ENCODE results near the gene NPHP1.
A peak's percentile ranks its signal among the peaks of the same experiment; 100 is the strongest.
"Not testable (repeated sequence)": the region's sequence is repeated elsewhere in the genome, so short reads cannot be mapped to it uniquely, and the experiment has no call there.

Gene NPHP1

DNA sequence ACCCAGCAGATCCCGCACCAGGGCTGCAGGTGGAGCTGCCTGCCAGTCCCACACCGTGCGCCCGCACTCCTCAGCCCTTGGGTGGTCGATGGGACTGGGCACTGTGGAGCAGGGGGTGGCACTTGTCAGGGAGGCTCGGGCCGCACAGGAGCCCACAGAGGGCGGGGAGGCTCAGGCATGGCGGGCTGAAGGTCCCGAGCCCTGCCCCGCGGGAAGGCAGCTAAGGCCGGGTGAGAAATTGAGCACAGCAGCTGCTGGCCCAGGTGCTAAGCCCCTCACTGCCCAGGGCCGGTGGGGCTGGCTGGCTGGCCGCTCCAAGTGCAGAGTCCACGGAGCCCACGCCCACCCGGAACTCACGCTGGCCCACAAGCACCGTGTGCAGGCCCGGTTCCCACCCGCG is 14.6 kb downstream of the NPHP1 start:
- DNase-seq, result not testable (repeated sequence)

DNA sequence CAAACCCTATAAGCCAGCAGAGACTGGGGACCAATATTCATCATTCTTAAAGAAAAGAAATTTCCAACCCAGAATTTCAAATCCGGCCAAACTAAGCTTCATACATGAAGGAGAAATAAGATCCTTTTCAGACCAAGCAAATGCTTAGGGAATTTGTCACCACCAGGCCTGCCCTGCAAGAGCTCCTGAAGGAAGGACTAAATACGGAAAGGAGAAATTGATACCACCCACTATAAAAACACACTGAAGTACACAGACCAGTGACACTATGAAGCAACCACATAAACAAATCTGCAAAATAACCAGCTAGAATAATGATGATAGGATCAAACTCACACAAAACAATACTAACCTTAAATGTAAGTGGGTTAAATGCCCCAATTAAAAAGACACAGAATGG is 22.4 kb downstream of the NPHP1 start:
- DNase-seq, result no peak

GRCh38 chr2:110180036-110180435 is 24.8 kb downstream of the NPHP1 start:
- no peak for DNase-seq

DNA sequence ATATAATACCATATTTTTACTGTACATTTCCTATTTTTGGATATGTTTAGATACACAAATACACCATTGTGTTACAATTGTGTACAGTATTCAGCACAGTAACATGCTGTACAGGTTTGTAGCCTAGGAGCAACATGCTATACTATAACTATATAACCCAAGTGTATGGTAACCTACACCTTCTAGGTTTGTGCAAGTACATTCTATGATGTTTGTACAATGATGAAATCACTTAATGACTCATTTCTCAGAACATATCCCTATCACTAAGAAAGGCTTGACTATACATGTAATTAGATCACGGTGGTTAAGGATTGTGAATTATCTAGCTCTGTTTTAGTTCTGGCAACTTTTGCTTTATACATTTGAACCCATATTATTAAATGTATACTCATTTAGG is 31.3 kb downstream of the NPHP1 start:
- no peak for DNase-seq

DNA sequence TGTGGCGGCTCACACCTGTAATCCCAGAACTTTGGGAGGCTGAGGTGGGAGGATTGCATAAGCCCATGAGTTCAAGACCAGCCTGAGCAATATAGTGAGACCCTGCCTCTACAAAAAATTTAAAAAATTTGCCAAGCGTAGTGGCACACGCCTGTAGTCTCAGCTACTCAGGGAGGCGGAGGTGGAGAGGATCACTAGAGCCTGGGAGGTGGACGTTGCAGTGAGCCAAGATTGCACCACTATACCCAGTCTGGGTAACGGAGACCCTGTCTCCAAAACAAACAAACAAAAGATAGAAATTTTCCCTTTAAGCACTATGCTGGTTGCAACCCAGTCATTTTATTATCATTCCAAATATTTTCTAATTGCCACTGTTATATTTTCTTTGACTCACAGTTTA is 32.3 kb downstream of the NPHP1 start:
- DNase-seq, result no peak

DNA sequence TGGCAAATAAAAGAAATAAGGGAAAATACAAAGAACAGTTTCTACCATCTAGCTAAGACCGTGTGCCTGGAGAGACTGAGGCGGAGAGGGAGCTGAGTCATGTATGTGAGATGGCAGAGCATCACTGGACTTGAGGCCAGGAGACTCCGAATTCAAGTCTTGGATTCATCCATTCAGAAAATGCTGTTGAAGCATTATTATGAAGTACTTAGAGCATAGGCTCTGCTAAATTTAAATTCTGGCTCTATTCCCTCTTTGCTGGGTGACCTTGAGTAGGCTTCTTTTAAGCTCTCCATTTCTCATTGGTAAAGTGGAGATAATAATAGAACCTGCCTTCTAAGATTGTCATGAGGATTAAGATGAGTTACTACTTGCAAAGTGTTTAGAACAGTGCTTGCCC is 34.7 kb downstream of the NPHP1 start:
- no peak for DNase-seq

GRCh38 chr2:110167326-110168000 is 37.4 kb downstream of the NPHP1 start:
- no peak for DNase-seq

DNA sequence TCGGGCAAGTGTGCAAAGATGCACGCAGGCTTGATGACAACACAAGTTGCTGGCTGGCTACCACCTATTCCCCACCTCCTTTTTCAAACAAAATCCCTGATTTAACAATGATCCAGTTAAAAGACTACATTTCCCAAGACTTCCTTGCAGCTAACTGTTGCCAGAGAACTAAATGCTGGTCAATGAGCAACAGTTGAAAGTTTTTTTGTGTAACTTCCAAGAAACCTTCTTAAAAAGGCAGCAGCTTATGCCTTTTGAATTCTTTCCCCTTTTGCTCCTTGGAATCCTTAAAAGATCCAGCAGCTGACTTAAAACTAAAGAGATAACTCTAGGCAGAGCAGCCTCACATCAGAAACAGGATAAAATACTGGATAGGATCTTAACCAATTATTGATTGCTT is 38.5 kb downstream of the NPHP1 start:
- no peak for DNase-seq

- peak; percentile 10 to 76 for DNase-seq
Measured at GRCh38 chr2:110157153-110157793, 47.5 kb downstream of the NPHP1 start.

- not testable (repeated sequence) for DNase-seq
Measured at GRCh38 chr2:110154828-110155227, 50.0 kb downstream of the NPHP1 start.

DNA sequence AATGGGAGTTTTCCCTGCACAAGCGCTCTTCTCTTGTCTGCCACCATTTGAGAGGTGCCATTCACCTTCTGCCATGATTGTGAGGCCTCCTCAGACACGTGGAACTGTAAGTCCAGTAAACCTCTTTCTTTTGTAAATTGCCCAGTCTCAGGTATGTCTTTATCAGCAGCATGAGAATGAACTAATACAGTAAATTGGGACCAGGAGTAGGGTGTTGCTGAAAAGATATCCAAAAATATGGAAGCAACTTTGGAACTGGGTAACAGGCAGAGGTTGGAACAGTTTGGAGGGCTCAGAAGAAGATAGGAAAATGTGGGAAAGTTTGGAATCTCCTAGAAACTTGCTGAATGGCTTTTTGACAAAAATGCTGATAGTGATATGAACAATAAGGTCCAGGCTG is 50.6 kb downstream of the NPHP1 start:
- DNase-seq, result not testable (repeated sequence)

DNA sequence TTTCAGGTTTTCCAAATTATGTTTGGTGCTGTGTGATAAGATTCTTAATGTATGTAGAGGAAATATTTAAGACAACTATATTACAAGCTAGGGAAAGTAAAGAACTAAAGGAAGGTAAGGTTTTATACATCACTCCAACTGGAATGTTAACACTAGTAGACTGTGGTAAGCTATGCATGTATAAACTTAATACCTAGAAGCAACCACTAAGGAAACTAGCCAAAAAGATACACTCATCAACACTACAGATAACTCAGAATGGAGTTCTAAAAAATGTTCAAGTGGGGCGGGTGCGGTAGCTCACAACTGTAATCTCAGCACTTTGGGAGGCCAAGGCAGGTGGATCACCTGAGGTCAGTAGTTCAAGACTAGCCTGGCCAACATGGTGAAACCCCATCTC is 51.4 kb downstream of the NPHP1 start:
- no peak for DNase-seq

- no peak for DNase-seq
Measured at GRCh38 chr2:110152943-110153342, 51.9 kb downstream of the NPHP1 start.

DNA sequence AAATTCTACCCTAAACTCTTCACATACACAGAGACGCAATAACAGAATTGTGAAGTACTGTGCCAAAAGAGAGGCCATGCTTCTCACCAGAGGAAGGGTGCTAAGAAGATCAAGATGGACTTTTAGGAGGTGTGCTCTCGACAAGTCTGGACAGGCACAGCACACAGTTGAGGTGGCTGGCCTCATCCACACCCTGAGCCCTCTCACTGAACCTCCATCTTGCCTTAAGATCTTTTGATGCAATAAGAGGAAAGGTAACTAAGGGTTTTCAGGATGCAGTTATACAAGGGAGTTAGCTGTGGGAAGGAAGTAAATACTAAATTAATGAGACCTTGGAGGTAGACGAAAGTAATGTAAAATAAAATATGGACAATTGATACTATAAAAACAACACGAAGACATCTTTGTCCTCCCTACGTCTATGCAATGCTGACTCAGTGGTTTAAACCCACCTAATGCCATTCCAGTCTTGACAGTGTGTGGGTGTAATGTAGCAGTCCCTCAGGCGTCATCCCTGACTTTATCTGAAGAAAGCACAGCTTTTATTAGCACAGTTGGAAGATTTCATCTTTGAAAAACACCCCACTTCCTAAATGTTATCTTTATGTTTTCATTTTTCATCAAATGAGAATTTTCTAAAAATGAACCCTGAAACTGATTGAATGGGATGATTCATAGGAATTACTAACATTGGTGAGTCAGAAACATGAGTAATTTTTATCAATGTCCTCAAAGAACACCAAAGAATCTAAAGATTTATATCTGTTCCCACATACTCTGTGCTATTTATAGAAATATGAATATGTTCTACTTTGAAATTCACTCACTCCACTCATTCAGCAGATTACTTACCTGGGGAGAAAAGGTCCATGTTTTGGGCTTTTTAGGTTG is 55.2 kb downstream of the NPHP1 start:
- DNase-seq, result peak; percentile 19 to 76

GRCh38 chr2:110146945-110147332 is 57.9 kb downstream of the NPHP1 start:
- no peak for DNase-seq

- DNase-seq, result no peak
Measured at GRCh38 chr2:110146183-110146944, 58.4 kb downstream of the NPHP1 start.

- no peak for DNase-seq
Measured at GRCh38 chr2:110143982-110144381, 60.8 kb downstream of the NPHP1 start.

- DNase-seq, result no peak
Measured at GRCh38 chr2:110140401-110140800, 64.4 kb downstream of the NPHP1 start.

DNA sequence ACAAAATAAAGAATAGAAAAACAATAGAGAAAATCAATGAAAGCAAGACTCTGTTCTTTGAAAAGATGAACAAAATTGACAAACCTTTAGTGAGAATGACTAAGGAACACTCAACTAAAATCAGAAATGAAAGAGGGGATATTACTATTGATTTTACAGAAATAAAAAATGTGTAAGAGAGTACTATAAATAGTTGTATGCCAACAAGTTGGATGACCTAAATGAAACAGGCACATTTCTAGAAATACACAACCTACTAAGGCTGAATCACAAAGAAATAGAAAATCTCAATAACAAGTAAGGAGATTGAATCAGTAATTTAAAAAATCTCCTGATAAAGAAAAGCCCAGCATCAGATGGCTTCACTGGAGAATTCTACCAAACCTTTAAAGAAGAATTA is 70.8 kb downstream of the NPHP1 start:
- DNase-seq, result no peak

DNA sequence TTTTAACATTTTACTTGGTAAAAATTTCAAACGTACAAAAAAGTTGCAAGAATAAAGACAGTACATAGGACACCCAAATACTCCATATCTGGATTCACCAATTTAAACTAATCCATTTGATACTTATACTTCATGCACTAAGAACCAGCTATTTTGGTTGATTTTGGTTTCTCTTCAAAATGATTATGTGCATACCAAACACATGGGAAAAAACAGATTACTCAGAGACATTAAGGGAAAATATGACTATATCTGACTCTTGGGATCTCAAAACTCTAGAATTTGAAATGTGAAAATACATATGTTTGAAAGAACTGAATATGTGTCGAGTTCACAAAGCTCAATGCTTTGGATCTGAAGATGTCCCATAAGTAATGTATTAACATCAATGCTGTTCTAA is 73.6 kb downstream of the NPHP1 start:
- DNase-seq, result no peak

DNA sequence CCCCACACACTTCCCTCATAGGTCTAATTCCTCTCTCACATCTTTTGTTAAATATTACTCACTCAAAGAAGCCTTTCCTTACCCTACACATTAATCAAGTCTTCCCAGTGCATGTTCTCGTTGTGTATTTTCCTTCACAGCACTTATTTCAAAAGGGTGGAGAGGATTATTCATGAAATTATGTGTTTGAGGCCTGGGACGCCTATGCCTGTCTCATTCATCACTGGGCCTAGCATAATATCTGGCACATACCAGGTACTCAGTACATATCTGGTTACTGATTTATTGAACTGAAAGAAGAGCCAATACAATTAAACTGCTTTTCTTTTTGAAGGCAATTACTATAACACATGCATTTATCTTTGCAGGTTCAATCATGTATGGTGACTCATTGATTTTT is 74.1 kb downstream of the NPHP1 start:
- no peak for DNase-seq

- DNase-seq, result no peak
Measured at GRCh38 chr2:110126906-110127305, 77.9 kb downstream of the NPHP1 start.
